Measurements from ENCODE around the gene THEM4. TPM values are rescaled to one million over a fixed set of nuclear protein-coding genes. Genes with fewer than 3 reads are reported as not detected.

Gene THEM4
- total and polyA plus RNA-seq, 2 of the 8 experiments (the other 6 are each of a cell fraction or from before 2014, with no cell fraction given), result 9.9 to 11.2 TPM

GRCh38 chr1:151888972-151889570 lies 20.2 kb downstream of the THEM4 start (continued):
- TF ChIP-seq CBX8 (IDR thresholded peaks at IDR 0.05; ENCODE audit: borderline replicate concordance, low read depth, low read length), result no peak
